ENCODE data around the gene MLH1. TPM values are rescaled to one million over a fixed set of nuclear protein-coding genes. Genes with fewer than 3 reads are reported as not detected.

MLH1 gene
- total and polyA plus RNA-seq, 2 of the 8 experiments (the other 6 are each of a cell fraction or from before 2014, with no cell fraction given), result 36.4 to 47.3 TPM

DNA sequence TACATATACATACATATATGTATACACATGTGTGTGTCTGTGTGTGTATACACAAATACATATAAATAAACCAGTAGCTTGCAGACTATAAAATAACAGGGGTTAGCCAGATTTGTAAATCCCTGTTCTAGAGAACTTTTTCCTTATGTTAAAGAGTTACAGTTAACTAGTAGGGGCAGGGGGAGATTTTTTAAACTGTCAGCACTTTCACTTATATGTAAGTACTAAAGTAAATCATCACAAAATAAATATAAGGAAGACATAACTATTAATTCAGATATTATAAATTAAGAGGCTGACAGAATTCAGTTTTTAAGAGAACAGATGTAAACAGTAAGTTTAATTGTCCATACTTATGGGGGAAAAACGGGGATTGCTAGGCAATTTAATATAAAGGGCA is 107.1 kb downstream of the MLH1 start:
- Histone ChIP-seq H2BK12ac (ENCODE audit: low read depth, low read length) (no peak overlapping the region), H4K8ac (ENCODE audit: extremely low read depth, insufficient read depth, low read length) (no peak overlapping the region), H3K79me2 (ENCODE audit: control insufficient read depth in 1 of 2, insufficient read depth in 2 of 2, low read length in 2 of 2) (no peaks in the 10 kb centered on the region), H3K27ac (ENCODE audit: low read depth, low read length) (no peak overlapping the region), H3K18ac (ENCODE audit: extremely low read depth, low read length) (no peak overlapping the region), H3K23me2 (ENCODE audit: low read depth, low read length) (no peaks in the 10 kb centered on the region), H3K9ac (replicated peaks in 1 of 4; ENCODE audit: extremely low read depth in 1 of 4, low read depth in 3 of 4, low read length in 3 of 4) (no peak overlapping the region), H3K14ac (ENCODE audit: insufficient read length) (no peak overlapping the region), H3K9me3 (ENCODE audit: insufficient read depth in 2 of 2, low read depth in 1 of 2, low read length in 1 of 2) (no peaks in the 10 kb centered on the region), H3K27me3 (replicated peaks in 1 of 4; ENCODE audit: control insufficient read depth in 3 of 4, extremely low read depth in 1 of 4, insufficient read depth in 3 of 4, low read length in 3 of 4) (no peaks in the 10 kb centered on the region), H4K20me1 (replicated peaks in 1 of 2; ENCODE audit: control insufficient read depth in 1 of 2, insufficient read depth in 2 of 2, low read length in 2 of 2) (peaks cover 0 to 2% of the 10 kb centered on the region in 2 experiments), H2BK15ac (ENCODE audit: low read length) (no peak overlapping the region), H2BK20ac (ENCODE audit: low read length) (no peak overlapping the region), H3K4ac (replicated peaks; ENCODE audit: insufficient read length, low read depth, low read length) (no peak overlapping the region), H4K91ac (replicated peaks; ENCODE audit: insufficient read length, low read length) (no peak overlapping the region), H2BK5ac (ENCODE audit: low read depth, low read length) (no peak overlapping the region), H3K56ac (replicated peaks; ENCODE audit: insufficient read length, low read depth, low read length) (no peak overlapping the region), H3K36me3 (ENCODE audit: control insufficient read depth in 2 of 4, insufficient read depth in 4 of 4, low read length in 3 of 4) (no peaks in the 10 kb centered on the region), H4K5ac (ENCODE audit: insufficient read length, low read depth, low read length) (no peak overlapping the region), H3K79me1 (ENCODE audit: low read depth, low read length) (no peaks in the 10 kb centered on the region), H2AK5ac (ENCODE audit: low read depth, low read length) (no peak overlapping the region), H3K4me1 (replicated peaks in 1 of 4; ENCODE audit: control insufficient read depth in 3 of 4, insufficient read depth in 4 of 4, low read length in 3 of 4) (no peaks in the 10 kb centered on the region), H2BK120ac (replicated peaks; ENCODE audit: low read depth, low read length) (no peak overlapping the region), H3K4me3 (ENCODE audit: extremely low read depth in 1 of 4, insufficient read depth in 2 of 4, low read depth in 3 of 4, low read length in 4 of 4) (no peak overlapping the region), H3K23ac (ENCODE audit: insufficient read length) (no peak overlapping the region), H2AFZ (ENCODE audit: low read length) (no peak overlapping the region), H3K4me2 (ENCODE audit: insufficient read depth in 1 of 2, low read depth in 2 of 2, low read length in 2 of 2) (no peak overlapping the region)
- FAIRE-seq (no peak), DNase-seq (ENCODE audit: low read depth in 1 of 2, low spot score in 2 of 2) (no peak)
- POLR2A ChIA-PET (ENCODE audit: partially characterized antibody), result no interaction called here
- CTCF ChIA-PET (ENCODE audit: partially characterized antibody), result no interaction called here
- WGBS, 2 experiments (ENCODE audit: extremely low coverage in 1 of 2, insufficient coverage in 1 of 2, insufficient read length in 1 of 2, insufficient replicate concordance in 2 of 2, low coverage in 1 of 2, low lambda C conversion rate in 2 of 2, missing lambda C conversion rate in 1 of 2), result 95% methylated on average over 1 of the region's 1 CpG; no CpG with 5 or more reads in 1 of the 2 experiments
- no peak for TF ChIP-seq EP300 (IDR thresholded peaks at IDR 0.05; ENCODE audit: borderline replicate concordance in 1 of 2, low read depth in 2 of 2, low read length in 2 of 2)
- no peak for TF ChIP-seq SP4 (IDR thresholded peaks at IDR 0.05; ENCODE audit: low read length)
- no peak for TF ChIP-seq TCF12 (IDR thresholded peaks at IDR 0.05; ENCODE audit: low read depth, low read length)
- no peak for TF ChIP-seq YY1 (IDR thresholded peaks at IDR 0.05; ENCODE audit: low read depth, low read length)
- no peak for TF ChIP-seq ZNF274 (IDR thresholded peaks at IDR 0.05; ENCODE audit: borderline replicate concordance, extremely low read depth, low read length)
- no peak for TF ChIP-seq RBBP5 (IDR thresholded peaks at IDR 0.05; ENCODE audit: borderline replicate concordance, low read depth, low read length)
- no peak for TF ChIP-seq BRCA1 (IDR thresholded peaks at IDR 0.05; ENCODE audit: low read depth, low read length)
- no peak for TF ChIP-seq RAD21 (IDR thresholded peaks at IDR 0.05 in 1 of 2, conservative IDR thresholded peaks at IDR 0.05 in 1 of 2; ENCODE audit: low read depth in 2 of 2, low read length in 2 of 2)
- no peak for TF ChIP-seq RXRA (IDR thresholded peaks at IDR 0.05; ENCODE audit: insufficient read depth, low read depth, low read length)
- no peak for TF ChIP-seq POLR2A (IDR thresholded peaks at IDR 0.05; ENCODE audit: control extremely low read depth in 1 of 2, low read depth in 2 of 2, low read length in 2 of 2)
- TF ChIP-seq, protein P1, sequence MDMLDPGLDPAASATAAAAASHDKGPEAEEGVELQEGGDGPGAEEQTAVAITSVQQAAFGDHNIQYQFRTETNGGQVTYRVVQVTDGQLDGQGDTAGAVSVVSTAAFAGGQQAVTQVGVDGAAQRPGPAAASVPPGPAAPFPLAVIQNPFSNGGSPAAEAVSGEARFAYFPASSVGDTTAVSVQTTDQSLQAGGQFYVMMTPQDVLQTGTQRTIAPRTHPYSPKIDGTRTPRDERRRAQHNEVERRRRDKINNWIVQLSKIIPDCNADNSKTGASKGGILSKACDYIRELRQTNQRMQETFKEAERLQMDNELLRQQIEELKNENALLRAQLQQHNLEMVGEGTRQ (IDR thresholded peaks at IDR 0.05; ENCODE audit: low read length), result no peak
- TF ChIP-seq, protein P2, sequence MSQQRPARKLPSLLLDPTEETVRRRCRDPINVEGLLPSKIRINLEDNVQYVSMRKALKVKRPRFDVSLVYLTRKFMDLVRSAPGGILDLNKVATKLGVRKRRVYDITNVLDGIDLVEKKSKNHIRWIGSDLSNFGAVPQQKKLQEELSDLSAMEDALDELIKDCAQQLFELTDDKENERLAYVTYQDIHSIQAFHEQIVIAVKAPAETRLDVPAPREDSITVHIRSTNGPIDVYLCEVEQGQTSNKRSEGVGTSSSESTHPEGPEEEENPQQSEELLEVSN (IDR thresholded peaks at IDR 0.05), result no peak
- no peak for TF ChIP-seq BCL11A (IDR thresholded peaks at IDR 0.05; ENCODE audit: low read depth in 2 of 2, low read length in 2 of 2)
- no peak for TF ChIP-seq SIX5 (IDR thresholded peaks at IDR 0.05; ENCODE audit: low read depth, low read length)

All from H1 (cell line).